ENCODE data around the gene ERBB3. TPM values are rescaled to one million over a fixed set of nuclear protein-coding genes. Genes with fewer than 3 reads are reported as not detected.
"Not testable (repeated sequence)": the region's sequence is repeated elsewhere in the genome, so short reads cannot be mapped to it uniquely, and the experiment has no call there.

ERBB3 gene
- total RNA-seq, 2 donors from 2014 or later: 1.4 to 1.9 TPM

DNA sequence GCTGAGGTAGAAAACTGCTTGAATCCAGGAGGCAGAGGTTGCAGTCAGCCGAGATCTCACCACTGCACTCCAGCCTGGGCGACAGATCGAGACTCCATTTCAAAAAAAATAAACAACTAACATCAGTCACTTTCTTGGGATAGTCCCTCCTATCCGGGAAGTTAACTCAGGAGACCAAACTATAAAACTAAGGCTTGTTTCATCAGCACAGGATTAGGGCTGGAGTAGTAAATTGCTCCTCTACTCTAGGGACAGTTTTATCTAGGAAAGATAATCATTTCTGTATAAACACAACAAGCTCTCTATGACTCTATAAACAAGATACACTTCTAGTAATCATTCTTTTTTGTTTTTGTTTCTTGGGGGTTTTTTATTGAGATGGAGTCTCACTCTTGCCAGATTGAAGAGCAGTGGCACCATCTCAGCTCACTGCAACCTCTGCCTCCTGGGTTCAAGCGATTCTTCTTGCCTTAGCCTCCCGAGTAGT lies 26.5 kb upstream of the ERBB3 start:
- Mint-ChIP-seq H3K27ac (no peak overlapping the region), H3K4me3 (no peak overlapping the region), H3K9me3 (no peaks in the 10 kb centered on the region), H3K36me3 (ENCODE audit: insufficient read depth in 2 of 2) (no peaks in the 10 kb centered on the region), H3K27me3 (ENCODE audit: low read depth) (no peaks in the 10 kb centered on the region), H3K4me1 (ENCODE audit: low read depth) (peaks cover 5% of the 10 kb centered on the region)
- DNase-seq: no peak
- ATAC-seq (replicated peaks in 1 of 2): no peak

DNA sequence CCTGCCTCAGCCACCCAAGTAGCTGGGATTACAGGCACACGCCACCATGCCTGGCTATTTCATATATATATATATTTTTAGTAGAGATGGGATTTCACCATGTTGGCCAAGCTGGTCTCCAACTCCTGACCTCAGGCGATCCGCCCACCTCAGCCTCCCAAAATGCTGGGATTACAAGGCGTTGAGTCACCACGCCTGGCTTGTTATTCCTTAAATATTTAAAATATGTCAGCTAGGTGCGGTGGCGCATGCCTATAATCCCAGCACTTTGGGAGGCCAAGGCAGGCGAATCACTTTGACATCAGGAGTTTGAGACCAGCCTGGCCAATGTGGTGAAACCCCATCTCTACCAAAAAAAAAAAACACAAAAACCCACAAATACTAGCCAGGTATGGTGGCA lies 20.0 kb upstream of the ERBB3 start:
- H3K9me3 Mint-ChIP-seq; DNase-seq; ATAC-seq (replicated peaks in 1 of 2); H3K27ac Mint-ChIP-seq; H3K36me3 Mint-ChIP-seq (ENCODE audit: insufficient read depth in 2 of 2); H3K4me3 Mint-ChIP-seq; H3K27me3 Mint-ChIP-seq (ENCODE audit: low read depth); H3K4me1 Mint-ChIP-seq (ENCODE audit: low read depth): not testable (repeated sequence)

DNA sequence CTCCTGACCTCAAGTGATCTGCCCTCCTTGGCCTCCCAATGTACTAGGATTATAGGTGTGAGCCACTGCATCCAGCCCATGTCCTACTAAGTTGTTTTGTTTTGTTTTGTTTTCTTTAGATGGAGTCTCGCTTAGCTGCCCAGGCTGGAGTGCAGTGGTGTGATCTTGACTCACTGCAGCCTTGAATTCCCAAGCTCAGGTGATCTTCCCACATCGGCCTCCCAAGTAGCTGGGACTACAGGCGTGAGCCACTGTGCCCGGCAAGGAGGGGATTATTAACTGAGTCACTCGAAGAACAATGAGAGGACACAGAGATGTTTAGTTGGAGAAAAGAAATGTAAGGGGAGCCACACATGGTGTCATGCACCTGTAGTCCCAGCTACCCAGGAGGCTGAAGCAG lies 18.0 kb upstream of the ERBB3 start:
- DNase-seq (no peak), ATAC-seq (replicated peaks in 1 of 2) (no peak)
- no peaks in the 10 kb centered on the region for H3K9me3 Mint-ChIP-seq
- H3K4me3 Mint-ChIP-seq: no peak overlapping the region
- H3K4me1 Mint-ChIP-seq (ENCODE audit: low read depth): peaks cover 4% of the 10 kb centered on the region
- no peaks in the 10 kb centered on the region for H3K27me3 Mint-ChIP-seq (ENCODE audit: low read depth)
- H3K27ac Mint-ChIP-seq: no peak overlapping the region
- no peaks in the 10 kb centered on the region for H3K36me3 Mint-ChIP-seq (ENCODE audit: insufficient read depth in 2 of 2)

DNA sequence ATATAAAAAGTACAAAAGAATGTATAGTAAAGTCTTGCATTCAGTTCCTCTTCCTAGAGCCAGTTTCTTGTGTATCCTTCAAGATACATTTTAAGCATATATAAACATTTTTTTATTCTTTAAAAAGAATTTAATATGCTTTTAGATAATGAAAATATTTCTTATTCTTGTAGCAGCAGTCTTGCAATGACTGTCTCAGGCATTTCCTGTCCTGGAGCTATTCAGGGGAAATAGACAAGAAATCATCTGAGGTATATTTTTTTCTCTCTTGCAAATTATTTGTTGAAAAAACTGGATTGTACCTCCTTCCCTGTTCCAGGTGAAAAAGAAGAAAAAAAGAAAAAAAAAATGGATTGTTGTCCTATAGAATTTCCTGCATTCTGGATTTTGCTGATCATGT lies 17.0 kb upstream of the ERBB3 start:
- H3K4me1 Mint-ChIP-seq (ENCODE audit: low read depth): peaks cover 7% of the 10 kb centered on the region
- H3K4me3 Mint-ChIP-seq: no peak overlapping the region

DNA sequence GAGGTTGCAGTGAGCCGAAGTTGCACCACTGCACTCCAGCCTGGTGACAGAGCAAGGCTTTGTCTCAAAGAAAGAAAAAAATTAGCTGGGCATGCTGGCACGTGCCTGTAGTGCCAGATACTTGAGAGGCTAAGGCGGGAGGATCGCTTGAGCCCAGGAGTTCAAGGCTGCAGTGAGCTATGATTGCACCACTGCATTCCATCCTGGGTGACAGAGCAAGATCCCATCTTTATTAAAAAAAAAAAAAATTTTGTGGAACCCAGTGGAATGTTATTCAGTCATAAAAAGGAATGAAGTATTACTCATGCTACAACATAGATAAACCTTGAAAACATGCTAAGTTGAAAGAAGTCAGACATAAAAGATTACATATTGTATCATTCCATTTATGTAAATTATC lies 8.3 kb upstream of the ERBB3 start:
- DNase-seq (no peak), ATAC-seq (replicated peaks in 1 of 2) (no peak)
- Mint-ChIP-seq H3K27me3 (ENCODE audit: low read depth) (no peaks in the 10 kb centered on the region), H3K4me3 (no peak overlapping the region), H3K36me3 (ENCODE audit: insufficient read depth in 2 of 2) (no peaks in the 10 kb centered on the region), H3K9me3 (no peaks in the 10 kb centered on the region), H3K4me1 (ENCODE audit: low read depth) (peaks cover 6% of the 10 kb centered on the region), H3K27ac (no peak overlapping the region)

More for the DNA sequence above, 17.0 kb upstream of the ERBB3 start:
- Mint-ChIP-seq H3K9me3 (no peaks in the 10 kb centered on the region), H3K36me3 (ENCODE audit: insufficient read depth in 2 of 2) (no peaks in the 10 kb centered on the region), H3K27ac (no peak overlapping the region), H3K27me3 (ENCODE audit: low read depth) (no peaks in the 10 kb centered on the region)
- ATAC-seq (replicated peaks in 1 of 2): no peak
- no peak for DNase-seq

DNA sequence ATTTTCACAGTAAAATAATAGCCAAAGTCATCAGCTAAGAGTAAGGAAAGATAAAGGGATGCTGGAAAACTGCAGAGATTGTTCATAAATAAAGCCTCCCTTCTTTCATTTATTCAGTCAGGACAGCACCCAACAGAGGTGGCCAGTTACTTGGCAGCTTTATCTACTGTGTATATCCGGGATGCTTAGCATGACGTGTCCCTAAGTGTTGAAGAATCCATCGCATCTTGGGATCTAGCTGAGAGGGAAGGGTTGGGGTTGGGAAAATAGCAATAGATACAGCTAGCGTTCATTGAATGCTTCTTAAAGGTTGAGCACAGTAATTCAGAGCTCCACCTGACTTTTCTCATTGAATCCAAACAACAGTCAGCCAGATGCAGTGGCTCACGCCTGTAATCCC lies 5.6 kb upstream of the ERBB3 start:
- Mint-ChIP-seq H3K4me3 (no peak overlapping the region), H3K27me3 (ENCODE audit: low read depth) (no peaks in the 10 kb centered on the region), H3K36me3 (ENCODE audit: insufficient read depth in 2 of 2) (no peaks in the 10 kb centered on the region), H3K27ac (no peak overlapping the region), H3K4me1 (ENCODE audit: low read depth) (no peaks in the 10 kb centered on the region), H3K9me3 (no peaks in the 10 kb centered on the region)
- no peak for ATAC-seq (replicated peaks in 1 of 2)
- no peak for DNase-seq

DNA sequence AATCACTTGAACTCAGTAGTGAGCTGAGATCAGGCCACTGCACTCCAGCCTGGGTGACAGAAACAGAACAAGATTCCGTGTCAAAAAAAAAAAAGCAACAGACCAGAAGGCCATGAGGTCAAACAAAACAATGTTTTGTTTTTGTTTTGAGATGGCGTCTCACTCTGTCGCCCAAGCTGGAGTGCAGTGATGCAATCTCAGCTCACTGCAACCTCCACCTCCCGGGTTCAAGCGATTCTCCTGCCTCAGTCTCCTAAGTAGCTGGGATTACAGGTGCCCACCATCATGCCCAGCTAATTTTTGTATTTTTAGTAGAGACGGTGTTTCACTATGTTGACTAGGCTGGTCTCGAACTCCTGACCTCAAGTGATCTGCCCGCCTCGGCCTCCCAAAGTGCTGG lies 2.0 kb upstream of the ERBB3 start:
- not testable (repeated sequence) for DNase-seq; ATAC-seq (replicated peaks in 1 of 2); H3K4me1 Mint-ChIP-seq (ENCODE audit: low read depth); H3K27ac Mint-ChIP-seq; H3K9me3 Mint-ChIP-seq; H3K36me3 Mint-ChIP-seq (ENCODE audit: insufficient read depth in 2 of 2)
- Mint-ChIP-seq H3K27me3 (ENCODE audit: low read depth) (peaks cover 12% of the 10 kb centered on the region), H3K4me3 (peak overlapping the region in 1 of 2 donors; percentile 36)

DNA sequence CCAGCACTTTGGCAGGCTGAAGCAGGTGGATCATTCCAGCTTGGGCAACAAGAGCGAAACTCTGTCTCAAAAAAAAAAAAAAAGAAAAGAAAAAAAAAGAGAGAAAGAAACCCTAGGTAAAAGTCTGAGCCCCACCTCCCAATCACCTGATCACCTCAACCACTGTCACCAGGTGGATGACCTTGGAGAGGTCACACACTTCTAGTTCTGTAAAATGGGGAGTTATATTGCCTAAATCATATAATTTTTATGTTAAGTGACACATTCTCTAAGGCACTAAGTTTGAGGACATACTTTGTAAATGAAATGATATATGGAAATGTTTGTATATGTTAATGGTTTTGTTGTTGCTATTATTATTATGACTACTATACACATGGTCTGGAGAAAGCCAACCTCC lies 1.5 kb upstream of the ERBB3 start:
- no peaks in the 10 kb centered on the region for H3K9me3 Mint-ChIP-seq
- H3K36me3 Mint-ChIP-seq (ENCODE audit: insufficient read depth in 2 of 2): no peaks in the 10 kb centered on the region
- H3K27me3 Mint-ChIP-seq (ENCODE audit: low read depth): peaks cover 12% of the 10 kb centered on the region
- peaks cover 4% of the 10 kb centered on the region for H3K4me1 Mint-ChIP-seq (ENCODE audit: low read depth)
- peak overlapping the region; percentile 82 to 88 for H3K4me3 Mint-ChIP-seq
- H3K27ac Mint-ChIP-seq: no peak overlapping the region
- ATAC-seq (replicated peaks in 1 of 2): no peak
- DNase-seq: no peak

DNA sequence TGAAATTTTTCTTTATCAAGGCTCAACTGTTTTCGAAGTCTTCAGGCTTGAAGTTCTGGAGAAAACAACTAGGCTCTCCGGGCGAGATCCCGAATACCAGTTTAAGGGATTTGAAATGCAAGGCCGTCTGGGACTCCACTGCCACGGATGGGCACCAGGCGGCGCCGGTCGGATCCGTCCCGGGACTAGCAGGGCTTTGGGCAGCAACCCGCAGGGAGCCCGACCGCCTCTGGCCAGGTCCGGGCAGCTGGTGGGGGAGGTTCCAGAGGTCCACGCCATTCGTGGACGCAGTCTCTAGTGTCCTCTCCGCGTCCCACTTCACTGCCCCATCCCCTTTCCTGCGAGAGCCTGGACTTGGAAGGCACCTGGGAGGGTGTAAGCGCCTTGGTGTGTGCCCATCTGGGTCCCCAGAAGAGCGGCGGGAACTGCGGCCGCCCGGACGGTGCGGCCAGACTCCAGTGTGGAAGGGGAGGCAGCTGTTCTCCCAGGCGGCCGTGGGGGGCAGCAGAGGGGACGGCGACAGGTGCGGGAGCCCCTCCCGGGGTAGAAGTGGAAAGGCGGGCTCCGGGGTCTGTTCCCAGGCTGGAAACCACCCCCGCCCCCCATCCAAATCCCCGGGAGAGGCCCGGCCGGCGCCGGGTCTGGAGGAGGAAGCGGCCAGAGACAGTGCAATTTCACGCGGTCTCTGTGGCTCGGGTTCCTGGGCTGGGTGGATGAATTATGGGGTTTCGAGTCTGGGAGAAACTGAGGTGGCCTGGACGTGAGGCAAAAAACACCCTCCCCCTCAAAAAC lies 838 bp upstream of the ERBB3 start:
- Mint-ChIP-seq H3K27me3 (ENCODE audit: low read depth) (peaks cover 19% of the 10 kb centered on the region), H3K36me3 (ENCODE audit: insufficient read depth in 2 of 2) (no peaks in the 10 kb centered on the region), H3K27ac (no peak overlapping the region), H3K9me3 (no peaks in the 10 kb centered on the region), H3K4me3 (peak overlapping the region; percentile 82 to 88), H3K4me1 (ENCODE audit: low read depth) (peaks cover 4% of the 10 kb centered on the region)
- DNase-seq (peak; percentile 63 to 64), ATAC-seq (replicated peaks in 1 of 2) (peak; percentile 57 to 65)

DNA sequence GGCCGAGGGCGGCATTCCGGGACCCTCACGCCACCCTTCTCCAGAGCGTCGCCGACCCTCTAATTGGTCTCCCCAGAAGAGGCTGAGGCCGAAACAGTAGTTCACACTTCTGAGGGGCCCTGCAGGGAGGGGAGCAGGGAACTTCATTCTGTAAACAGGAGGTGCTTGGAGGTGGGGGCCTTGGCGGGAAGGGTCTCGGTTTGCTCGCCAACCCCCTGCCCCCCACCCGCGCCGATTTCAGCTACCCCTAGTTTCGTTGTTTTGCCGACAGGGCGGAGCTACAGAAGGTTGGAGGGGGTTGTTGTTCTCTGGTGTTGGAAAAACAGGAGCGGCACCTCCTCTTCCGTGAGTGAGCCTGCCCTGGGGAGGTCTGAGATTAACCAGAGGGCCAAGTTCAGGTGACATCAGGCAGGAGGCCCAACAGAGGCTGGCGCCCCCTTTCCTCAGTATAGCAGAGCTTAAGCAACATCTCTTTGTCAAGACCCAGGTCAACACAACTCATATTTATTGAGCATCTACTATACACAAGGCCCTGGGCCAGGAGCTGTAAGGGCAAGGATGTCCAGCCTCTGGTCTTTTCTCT lies 682 bp downstream of the ERBB3 start:
- DNase-seq (no peak), ATAC-seq (replicated peaks in 1 of 2) (no peak)
- H3K27me3 Mint-ChIP-seq (ENCODE audit: low read depth): peaks cover 19% of the 10 kb centered on the region
- H3K4me3 Mint-ChIP-seq: peak overlapping the region; percentile 82 to 88
- H3K4me1 Mint-ChIP-seq (ENCODE audit: low read depth): peaks cover 4% of the 10 kb centered on the region
- H3K36me3 Mint-ChIP-seq (ENCODE audit: insufficient read depth in 2 of 2): no peaks in the 10 kb centered on the region
- H3K9me3 Mint-ChIP-seq: no peaks in the 10 kb centered on the region
- no peak overlapping the region for H3K27ac Mint-ChIP-seq

DNA sequence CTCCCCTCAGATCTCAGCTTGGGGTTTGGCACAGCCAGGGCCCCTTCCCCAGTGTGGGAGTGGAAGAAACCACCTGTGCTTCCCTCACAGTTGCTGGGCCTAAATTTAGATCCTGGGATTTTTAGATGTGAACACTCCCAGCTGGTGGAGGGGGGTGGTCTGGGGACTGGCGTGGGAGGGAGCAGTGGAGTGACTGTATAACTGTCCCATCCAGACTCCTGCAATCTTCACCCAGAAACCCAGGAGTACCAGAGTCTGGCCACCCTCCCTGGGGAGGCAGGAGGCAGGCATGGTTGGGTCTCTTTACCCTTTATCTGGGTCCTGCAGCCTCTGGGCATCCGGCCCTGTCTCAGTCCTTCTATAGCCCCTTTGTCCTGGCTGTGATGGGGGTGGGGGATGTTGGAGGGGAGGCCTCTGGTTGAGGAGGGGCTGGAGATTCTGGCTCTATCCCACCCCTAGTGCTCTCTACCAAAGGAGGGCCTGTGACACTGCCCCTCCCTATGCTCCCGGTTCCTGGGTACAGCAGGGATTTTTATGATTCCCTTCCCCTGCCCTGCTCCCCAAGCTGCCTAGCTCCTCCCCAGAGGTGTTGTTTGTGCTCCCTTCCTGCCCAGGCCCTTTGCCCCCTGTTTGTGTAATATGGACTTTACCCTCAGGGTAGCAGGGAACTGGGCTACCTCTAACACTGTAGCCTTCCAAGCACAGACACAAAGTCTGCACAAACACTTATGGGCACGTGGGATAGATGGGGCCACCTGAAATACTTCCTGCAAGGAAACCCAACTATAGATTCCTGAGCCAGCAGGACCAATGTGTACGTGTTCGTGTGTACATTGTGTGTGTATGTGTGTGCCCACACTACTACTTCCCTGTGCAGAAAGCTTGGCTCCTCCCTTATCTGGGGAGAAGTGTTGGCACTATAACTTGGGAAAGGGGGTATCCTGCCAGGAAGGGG lies 1.7 kb downstream of the ERBB3 start:
- no peak for ATAC-seq (replicated peaks in 1 of 2)
- peaks cover 4% of the 10 kb centered on the region for H3K4me1 Mint-ChIP-seq (ENCODE audit: low read depth)
- peaks cover 19% of the 10 kb centered on the region for H3K27me3 Mint-ChIP-seq (ENCODE audit: low read depth)
- H3K9me3 Mint-ChIP-seq: no peaks in the 10 kb centered on the region
- DNase-seq: no peak
- peak overlapping the region; percentile 48 for H3K27ac Mint-ChIP-seq
- H3K4me3 Mint-ChIP-seq: peak overlapping the region; percentile 3 to 12
- no peaks in the 10 kb centered on the region for H3K36me3 Mint-ChIP-seq (ENCODE audit: insufficient read depth in 2 of 2)

DNA sequence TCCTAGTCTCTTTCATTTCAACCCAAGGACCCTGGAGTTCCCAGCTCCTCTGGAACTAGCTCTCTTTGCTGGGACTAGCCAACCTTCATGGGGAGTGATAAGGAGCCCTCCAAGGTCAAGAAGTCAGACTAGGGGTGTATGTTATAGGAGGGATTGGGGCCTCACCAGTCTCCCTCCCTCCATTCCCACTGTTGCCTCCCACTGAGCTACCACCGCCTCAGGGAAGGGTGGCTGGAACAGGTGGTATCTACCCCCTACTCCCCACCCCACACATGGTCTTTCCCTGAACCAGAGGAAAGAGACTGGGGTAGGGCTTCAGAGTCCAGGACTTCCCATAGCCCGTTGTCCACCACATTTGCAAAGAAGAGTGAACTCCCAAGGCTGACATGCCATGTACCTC lies 2.4 kb downstream of the ERBB3 start:
- no peaks in the 10 kb centered on the region for H3K9me3 Mint-ChIP-seq
- DNase-seq (no peak), ATAC-seq (replicated peaks in 1 of 2) (no peak)
- H3K36me3 Mint-ChIP-seq (ENCODE audit: insufficient read depth in 2 of 2): no peaks in the 10 kb centered on the region
- no peak overlapping the region for H3K4me3 Mint-ChIP-seq
- H3K4me1 Mint-ChIP-seq (ENCODE audit: low read depth): peaks cover 4% of the 10 kb centered on the region
- peaks cover 19% of the 10 kb centered on the region for H3K27me3 Mint-ChIP-seq (ENCODE audit: low read depth)
- H3K27ac Mint-ChIP-seq: no peak overlapping the region

DNA sequence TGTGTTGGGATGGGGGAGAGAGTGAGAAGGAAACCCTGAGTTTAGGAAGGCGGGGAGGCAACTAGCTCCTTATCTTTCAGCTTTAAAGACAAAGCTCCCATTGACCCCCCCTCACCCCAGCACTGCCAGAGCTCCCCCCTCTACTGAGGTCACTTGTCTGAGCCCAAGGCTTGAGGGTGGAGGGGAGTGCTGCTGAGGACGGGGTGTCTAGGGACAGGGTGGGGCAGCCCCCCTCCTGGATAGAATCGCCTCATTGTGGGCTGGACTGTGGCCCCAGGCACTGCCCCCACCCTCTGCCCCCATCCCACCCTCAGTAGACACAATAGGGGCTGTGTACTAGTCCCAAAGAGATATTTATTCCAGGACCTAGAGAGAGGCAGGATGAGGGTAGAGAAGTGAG lies 3.0 kb downstream of the ERBB3 start:
- Mint-ChIP-seq H3K36me3 (ENCODE audit: insufficient read depth in 2 of 2) (no peaks in the 10 kb centered on the region), H3K27ac (no peak overlapping the region), H3K27me3 (ENCODE audit: low read depth) (peaks cover 19% of the 10 kb centered on the region), H3K4me3 (no peak overlapping the region), H3K4me1 (ENCODE audit: low read depth) (peaks cover 4% of the 10 kb centered on the region), H3K9me3 (no peaks in the 10 kb centered on the region)
- ATAC-seq (replicated peaks in 1 of 2) (no peak), DNase-seq (no peak)

Measured in activated T-cell treated with anti-CD3 and anti-CD28 coated beads, Interleukin-2, amount 50 U/mL, for 72 hours (primary cell).